HG03432 (cell line): Measurements from ENCODE around the gene XYLT1.

Experiments
- ATAC-seq: cut with Tn5 transposase; IDR thresholded peaks from one replicate; pipeline ENCODE4 v1.9.1; 2021; ENCODE audit warnings: mild to moderate bottlenecking, moderate library complexity; ENCODE audit not compliant: unreplicated experiment

Gene XYLT1

DNA sequence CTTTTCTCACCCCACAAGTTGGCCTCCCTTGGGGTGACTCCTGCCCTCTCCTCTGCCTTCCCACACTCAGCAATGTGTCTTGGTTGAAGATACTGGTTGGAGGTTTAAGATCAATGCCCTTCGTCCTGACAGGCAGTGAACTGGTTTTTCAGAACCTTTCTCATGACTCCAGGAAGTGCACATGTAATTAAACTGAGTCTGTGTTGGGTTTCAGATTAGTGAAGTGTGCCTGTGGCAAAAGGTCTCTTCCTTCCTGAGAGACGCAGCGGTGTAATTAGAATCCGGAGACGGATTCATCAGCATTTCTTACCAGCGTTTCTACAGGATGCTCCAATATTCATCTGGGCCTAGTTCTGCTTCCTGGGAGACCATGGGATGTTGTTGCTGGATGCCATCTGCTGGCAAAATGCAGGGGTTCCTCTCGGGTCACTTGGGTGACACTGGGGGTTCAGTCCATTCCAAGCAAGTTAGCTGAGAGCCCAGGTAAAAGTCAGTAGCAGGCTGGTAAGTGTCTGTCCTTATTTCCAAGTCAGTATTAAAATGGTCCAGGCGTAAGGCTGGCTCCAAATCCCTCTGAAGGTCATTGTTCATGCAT lies 233.3 kb downstream of the XYLT1 start:
- ATAC-seq: no peak

DNA sequence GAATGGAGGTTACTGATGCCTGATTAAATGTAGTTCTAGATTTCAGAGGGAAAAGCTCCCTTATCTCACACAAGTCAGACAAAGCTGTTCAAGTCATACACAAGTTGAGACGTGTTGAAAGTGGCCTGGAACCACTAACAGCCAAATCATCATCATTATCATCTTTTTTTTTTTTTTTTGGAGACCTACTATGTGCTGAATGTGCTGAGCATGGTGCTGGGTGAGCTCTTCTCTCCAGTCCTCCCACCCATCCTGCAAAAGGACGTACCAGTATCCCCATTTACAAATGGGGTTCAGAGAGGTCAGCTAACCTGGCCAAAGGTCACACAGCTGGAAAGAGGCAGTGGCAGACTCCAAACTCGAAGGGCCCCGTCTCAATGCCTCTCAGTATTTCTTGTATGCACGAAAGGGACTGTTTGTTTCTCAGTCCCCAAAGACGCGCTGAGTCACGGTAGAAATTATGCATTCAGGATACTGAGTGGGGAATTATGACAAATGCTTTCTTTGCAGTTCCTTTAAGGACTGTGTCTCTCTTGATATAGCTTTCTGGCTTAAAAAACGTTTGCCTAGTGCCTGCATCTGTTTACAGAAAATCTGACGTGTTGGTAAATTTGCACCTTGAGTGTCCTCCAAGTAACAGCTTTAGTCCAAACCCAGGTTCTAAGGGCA lies 235.5 kb downstream of the XYLT1 start:
- no peak for ATAC-seq

DNA sequence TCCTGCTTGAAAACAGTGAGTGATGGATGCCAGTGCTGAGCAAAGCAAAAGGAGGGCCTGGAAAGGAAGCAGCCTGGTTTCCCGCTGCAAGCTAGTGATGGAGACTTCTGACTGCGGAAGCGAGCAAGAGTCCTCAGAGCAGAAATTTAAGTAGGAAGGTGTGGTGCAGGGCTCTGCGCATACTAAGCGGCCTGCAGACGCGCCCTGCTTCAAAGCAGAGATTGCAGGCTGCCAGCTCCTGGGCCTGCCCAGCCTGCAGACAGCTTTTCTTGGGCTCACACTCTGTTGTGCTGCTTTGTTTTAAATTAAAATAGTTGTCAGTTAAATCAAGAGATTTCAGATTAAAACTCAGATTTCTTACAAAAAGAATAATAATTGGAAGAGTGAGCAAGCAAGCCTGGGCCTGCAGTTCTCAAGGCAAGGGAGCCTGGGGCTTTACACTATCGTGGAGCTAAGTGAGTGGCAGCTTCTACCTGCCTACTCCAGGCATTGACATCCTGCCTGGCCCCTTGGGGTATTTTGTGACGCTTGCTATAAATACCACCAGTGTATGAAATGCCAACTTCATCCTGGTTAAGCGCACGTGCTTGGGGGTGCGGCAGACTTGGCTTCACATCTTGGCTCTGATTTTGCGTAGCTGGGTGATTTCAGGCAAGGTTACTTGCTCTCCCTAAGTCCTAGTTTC lies 237.3 kb downstream of the XYLT1 start:
- no peak for ATAC-seq

DNA sequence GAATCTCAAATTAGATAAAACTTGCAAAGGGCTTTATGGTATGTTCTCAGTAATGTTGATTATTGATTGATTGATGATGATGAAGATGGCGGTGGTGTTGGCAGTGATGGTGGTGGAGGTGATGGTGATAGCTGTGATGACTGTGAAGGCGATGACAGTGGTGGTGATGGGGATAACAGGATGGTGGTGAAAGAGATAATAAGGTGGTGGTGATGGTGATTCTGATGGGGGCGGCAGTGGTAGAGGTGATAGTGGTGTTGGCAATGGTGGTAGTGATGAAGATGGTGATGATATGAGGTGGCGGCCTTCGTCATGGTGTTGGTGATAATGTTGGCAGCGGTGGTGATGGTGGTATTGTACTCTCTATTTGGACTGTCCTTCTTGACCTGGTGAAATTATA lies 238.3 kb downstream of the XYLT1 start:
- no peak for ATAC-seq

DNA sequence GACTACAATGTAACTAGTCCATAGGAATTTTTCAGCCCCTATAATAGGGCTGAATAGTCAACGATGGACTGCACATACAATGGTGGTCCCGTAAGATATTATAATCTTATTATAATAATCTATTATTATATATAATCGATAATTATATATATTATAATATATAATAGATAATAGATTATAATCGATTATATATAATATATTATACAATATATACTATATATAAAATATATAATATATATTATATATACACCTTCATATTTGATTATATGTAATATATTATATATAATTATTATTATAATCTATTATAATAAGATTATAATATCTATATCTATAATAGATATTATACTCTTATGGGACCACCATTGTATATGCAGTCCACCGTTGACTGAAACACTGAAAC lies 238.8 kb downstream of the XYLT1 start:
- no peak for ATAC-seq

DNA sequence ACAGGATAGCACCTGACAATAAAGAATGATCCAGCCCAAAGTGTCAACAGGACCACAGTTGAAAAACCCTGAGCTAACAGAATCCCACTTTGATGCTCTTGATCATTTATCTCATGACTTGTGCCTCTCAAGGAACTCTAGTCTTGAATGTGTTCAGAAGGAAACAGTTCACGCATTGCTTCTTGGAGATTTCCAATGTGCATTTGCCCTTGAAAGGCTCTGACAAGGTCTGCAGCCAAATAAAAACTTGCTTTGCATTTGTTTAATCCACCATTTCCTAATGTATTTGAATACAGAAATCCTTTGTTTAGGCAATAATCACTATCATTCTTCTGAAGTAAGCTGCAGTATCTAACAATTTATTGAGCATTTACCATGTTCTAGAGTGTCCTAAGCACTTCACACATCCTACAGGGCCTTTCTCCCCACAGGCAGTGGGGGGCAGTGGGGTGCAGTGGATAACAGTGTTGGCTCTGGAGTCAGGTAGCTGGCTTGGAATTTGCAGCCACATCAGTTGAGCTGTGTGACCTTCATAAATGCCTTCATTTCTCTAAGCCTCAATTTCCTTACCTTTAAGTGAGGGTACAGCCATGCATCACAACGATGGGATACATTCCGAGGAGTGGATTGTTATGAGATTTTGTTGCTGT lies 239.7 kb downstream of the XYLT1 start:
- ATAC-seq: no peak

DNA sequence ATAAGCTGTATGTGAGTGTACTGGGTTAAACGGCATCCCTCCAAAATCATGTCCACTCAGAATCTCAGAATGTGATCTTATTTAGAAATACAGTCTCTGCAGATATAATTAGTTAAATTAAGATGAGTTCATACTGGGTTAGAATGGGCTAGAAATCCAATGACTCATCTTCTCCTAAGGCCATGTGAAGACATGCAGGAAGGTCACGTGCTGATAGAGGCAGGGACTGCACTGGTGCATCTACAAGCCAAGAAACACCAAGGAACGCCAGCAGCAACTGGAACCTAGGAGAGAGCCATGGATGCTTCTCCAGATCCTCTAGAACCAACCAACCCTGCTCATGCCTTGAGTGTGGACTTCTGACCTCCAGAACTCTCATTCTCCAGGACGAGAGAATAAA lies 241.0 kb downstream of the XYLT1 start:
- ATAC-seq: no peak

DNA sequence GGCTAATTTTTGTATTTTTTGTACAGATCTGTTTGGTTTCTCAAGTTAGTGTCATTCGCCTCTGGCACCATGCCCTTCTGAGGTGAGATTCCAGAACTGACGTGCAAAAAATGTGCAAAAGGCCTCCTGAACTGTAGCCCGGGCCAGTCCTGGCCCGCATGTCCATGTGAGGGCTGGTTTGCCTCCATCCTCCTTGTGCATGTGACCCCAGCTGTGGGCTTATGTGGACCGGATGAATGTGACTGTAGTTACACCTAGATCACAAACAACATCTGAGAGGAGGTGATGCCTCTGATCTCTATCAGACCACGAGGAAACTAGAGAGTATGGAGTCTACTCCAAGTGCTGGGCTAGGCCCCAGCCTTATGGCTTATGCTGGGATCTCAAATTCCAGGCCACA lies 241.6 kb downstream of the XYLT1 start:
- no peak for ATAC-seq

DNA sequence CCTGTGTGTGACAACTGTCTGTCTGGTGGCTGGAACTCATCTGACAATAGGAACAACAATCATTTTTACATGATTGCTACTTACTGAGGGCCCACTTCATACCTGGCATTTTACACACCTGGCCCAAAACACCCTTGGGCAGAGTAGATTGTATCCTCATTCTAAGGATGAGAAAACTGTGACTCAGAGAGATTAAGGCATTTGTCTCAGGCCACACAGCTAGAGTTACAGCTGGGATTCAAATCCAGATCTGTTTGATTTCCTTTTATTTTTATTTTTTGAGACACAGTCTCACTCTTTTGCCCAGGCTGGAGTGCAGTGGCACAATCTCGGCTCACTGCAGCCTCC lies 242.1 kb downstream of the XYLT1 start:
- ATAC-seq: no peak

DNA sequence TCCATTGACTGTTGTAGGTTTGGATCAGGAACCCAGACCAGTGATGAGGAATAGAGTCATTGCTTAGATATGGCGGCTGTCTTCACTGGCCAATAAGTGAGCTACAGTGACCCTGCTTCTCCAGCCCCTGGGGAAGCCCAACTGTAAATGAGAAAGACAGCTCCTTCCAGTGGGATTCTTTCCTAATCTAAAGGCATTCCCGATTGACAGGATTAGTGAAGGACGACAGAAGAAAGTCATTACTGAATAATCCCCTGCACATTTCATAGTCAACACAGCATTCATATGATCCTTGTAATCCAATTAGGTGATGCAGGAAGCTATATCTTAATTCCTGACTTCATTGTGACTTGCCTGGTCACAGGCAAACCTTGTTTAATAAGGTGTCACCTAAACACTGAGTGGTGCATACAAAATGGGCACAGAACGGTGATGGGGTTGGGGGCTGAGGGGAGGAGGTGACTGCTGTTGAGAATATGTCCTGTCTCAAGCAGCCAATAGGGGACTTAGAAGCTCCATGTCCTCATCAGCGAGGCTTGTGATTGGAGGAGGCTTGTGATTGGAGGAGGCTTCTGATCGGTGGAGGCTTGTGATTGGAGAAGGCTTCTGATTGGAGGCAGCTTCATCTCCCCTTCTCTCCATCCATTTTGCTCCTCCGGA lies 242.6 kb downstream of the XYLT1 start:
- ATAC-seq: no peak

DNA sequence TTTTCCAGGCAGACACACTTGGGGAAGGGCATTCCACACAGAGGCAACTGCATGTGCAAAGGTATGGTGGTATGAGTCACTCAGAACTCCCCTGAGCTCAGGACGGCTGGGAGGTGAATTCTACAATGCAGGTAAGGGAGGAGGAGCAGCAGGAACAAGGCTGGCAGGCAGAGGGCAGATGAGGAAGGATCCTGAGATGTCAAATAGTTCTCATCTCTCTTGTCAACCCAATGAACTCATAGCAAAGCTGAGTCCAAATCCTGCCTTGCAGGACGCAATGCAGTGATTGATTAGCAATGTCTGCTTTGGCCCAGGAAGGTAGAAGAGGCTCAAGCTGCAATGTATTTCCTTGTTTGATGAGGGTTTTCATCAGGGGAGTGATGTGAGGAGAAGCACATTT lies 243.5 kb downstream of the XYLT1 start:
- ATAC-seq: no peak

DNA sequence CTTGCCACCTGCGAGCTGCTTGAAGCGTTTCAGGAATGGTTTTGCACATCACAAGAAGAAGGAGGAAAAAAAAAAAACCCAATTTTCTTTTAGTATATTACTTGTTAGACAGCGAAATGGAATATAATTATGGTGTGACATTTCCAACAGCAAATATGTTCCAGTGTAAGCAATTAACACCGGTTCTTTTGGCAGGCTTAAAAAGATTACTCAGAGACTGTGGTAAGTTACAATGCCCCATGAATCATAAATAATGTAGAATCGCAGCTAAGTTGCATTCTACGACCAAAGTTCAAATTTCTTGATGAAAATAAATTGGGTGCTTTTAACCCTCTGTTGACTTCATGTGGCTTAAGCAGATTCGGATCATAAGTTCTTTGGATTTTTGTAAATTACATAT lies 245.2 kb downstream of the XYLT1 start:
- no peak for ATAC-seq

DNA sequence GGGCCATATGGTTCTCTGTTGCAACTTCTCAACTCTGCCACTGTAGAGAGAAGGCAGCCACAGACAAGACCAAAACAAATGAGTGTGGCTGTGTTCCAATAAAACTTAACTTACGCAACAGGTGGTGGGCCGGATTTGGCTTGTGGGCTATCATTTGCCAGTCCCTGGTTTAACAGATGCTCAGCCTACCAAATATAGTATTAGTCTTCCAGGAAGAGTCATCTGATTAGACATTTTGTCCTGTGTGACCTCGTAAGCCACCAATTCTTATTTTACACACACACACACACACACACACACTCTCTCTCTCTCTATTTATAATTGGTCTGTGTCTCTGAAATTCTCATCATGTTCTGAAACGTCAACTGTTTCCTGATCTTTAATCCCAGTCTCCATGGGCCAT lies 245.9 kb downstream of the XYLT1 start:
- no peak for ATAC-seq

DNA sequence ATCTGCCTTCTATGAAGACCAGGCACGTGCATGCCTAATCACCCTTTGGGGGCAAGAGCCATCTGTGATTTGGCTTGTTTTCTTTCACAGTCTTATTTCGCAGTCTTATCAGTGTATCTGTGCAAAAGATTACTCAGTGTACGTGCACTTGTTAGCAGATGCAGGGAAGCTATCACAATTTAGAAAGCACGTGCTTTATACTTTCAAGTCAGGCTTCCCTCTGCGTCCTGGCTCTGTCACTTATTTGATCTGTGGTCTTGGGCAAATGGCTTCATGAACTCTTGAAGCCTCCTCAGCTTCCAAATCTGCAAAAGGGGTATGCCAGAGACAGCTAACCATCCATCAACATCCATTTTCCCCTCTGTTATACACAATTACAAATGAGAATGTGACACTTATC lies 246.4 kb downstream of the XYLT1 start:
- no peak for ATAC-seq

DNA sequence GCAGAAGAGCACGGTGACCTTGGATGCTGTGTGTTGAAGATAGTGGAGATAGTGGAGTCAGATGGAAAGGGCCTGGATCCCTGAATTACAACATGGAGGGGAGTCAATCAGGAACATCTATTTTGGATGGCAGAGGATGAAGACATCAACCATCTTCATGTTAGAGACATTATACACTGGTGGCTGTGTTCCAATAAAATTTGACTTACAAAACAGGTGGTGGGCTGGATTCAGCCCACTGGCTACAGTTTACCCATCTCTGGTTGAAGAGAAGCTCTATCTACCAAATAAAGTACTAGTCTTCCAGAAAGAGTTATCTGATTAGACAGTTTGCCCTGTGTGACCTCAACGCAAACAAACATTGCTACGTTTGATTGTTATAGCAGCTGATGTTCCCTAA lies 247.2 kb downstream of the XYLT1 start:
- no peak for ATAC-seq

DNA sequence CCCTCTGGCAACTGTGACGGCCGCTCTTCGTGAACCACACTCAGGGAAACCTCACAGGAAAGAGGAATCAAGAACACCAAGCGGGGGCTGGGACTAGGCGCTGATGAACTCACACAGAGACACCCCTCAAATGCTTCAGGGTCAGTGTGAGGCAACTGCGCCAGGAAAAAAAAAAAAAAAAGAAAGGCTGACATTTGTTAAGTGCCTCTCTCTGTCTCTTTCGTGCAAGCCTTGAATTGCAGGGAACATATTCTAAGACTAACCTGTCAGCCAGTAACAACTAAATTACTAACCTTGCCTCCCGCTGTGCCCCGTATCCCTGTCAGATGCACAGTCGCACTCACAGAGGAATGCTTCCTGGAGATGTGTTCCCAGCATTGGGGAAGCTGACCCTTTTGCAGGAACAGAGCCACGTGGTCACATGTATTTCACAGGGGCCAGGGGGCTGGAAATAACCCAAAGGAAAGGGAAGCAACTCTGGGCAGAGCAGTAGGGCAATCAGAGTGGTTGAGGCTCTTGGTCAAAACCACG lies 247.8 kb downstream of the XYLT1 start:
- ATAC-seq: no peak

DNA sequence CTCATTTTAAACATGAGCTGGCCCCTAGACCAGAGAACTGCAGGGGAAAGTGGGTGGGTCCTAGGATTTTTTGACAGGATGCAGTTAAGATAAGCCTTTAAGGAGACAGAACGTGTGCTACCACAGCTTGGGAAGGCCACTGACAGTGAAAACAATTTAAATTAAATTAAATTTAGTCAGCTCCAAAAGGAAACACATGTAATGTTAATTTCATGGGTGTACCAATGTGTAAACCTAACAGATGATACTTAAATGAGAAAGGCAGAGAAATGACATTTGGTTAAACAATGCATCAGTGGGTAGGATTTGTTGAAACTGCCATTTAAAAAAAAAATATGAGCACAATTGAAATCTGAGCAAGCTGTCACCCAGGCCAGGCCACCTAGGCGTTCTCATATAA lies 250.8 kb downstream of the XYLT1 start:
- ATAC-seq: no peak

DNA sequence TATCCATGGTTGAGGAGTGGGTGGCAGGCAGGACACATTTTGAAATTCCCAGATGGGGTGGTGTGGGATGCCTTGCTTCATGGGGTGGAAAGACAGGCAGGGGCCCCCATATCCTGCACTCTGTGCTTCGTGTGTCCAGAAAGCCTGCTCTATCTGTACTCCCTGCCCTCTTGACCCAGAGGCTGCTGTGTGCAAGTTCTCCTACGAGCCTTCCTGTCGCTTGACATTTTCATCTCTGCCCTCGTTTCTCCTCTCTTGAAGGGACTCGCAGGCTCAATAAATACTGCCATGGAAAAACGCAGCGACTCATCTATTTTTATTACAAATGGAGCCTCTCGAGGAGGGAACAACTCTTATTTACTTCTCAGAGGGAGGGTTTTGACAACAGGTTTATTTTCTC lies 254.8 kb downstream of the XYLT1 start:
- no peak for ATAC-seq

DNA sequence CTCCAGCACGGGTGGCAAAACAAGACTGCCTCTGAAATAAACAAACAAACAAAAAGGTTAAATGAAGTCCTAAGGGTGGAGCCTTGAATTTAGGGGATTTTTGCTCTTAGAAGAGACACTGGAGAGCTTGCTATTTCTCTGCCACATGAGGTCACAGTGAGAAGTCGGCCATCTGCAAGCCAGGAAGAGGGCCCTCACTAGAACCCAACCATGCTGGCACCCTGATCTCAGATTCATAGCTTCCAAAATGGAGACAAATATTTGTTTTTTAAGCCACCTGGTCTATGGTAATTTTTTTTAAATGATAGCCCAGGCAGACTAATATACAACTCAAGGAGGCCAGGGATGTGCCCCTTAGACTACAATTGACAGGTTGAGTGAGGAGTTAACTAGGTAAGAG lies 255.5 kb downstream of the XYLT1 start:
- ATAC-seq: no peak

DNA sequence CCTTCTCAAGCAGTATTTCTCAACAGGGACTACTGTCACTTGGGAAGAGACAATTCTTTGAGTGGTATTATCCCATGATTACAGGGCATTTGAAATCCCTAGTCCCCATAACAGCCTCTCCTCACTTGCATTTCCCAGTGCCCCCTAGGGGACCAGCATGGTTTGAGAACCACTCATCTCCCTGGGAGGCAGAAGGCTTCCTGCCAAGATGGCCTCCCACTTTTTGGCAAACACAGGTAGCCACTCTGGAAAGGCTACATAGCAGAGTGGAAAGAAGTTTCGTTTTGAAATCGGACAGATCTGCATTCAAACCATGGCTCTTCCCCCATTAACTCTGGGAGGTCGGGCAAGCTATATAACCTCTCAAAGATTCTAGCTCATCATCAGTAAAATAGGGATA lies 256.8 kb downstream of the XYLT1 start:
- ATAC-seq: no peak

DNA sequence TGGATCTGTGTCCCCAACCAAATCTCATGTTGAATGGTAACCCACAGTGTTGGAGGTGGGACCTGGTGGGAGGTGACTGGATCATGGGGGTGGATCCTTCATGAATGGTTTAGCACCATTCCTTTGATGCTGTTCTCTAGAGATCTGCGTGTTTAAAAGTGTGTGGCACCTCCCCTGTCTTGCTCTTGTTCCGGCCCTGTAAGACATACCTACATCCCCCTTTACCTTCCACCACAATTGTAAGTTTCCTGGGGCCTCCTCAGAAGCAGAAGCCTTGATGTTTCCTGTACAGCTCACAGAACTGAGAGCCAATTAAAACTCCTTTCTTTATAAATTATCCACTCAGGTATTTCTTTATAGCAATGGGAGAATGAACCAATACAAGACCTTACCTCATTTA lies 257.7 kb downstream of the XYLT1 start:
- no peak for ATAC-seq
